ENCODE results near the gene ADCY1.

The ADCY1 gene

GRCh38 chr7:45593121-45593541 lies 19.0 kb downstream of the ADCY1 start:
- DNase-seq (ENCODE audit: low read depth), result no peak

GRCh38 chr7:45593877-45594276 lies 19.7 kb downstream of the ADCY1 start:
- no peak for DNase-seq (ENCODE audit: low read depth)

GRCh38 chr7:45594745-45595535 lies 20.8 kb downstream of the ADCY1 start:
- no peak for DNase-seq (ENCODE audit: low read depth)

- no peak for DNase-seq (ENCODE audit: low read depth)
Observed at GRCh38 chr7:45595809-45596664, 21.9 kb downstream of the ADCY1 start.

GRCh38 chr7:45596665-45597095 lies 22.5 kb downstream of the ADCY1 start:
- no peak for DNase-seq (ENCODE audit: low read depth)

GRCh38 chr7:45597286-45597984 lies 23.3 kb downstream of the ADCY1 start:
- no peak for DNase-seq (ENCODE audit: low read depth)

- DNase-seq (ENCODE audit: low read depth), result no peak
Observed at GRCh38 chr7:45598886-45599520, 24.8 kb downstream of the ADCY1 start.

GRCh38 chr7:45599851-45600706 lies 25.9 kb downstream of the ADCY1 start:
- DNase-seq (ENCODE audit: low read depth), result no peak

- DNase-seq (ENCODE audit: low read depth), result no peak
Observed at GRCh38 chr7:45601094-45601493, 26.9 kb downstream of the ADCY1 start.

- DNase-seq (ENCODE audit: low read depth), result no peak
Observed at GRCh38 chr7:45601816-45602540, 27.8 kb downstream of the ADCY1 start.

GRCh38 chr7:45606050-45606449 lies 31.9 kb downstream of the ADCY1 start:
- no peak for DNase-seq (ENCODE audit: low read depth)

- DNase-seq (ENCODE audit: low read depth), result no peak
Observed at GRCh38 chr7:45606931-45607330, 32.8 kb downstream of the ADCY1 start.

- DNase-seq (ENCODE audit: low read depth), result no peak
Observed at GRCh38 chr7:45609180-45609579, 35.0 kb downstream of the ADCY1 start.

GRCh38 chr7:45610019-45610418 lies 35.9 kb downstream of the ADCY1 start:
- no peak for DNase-seq (ENCODE audit: low read depth)

- no peak for DNase-seq (ENCODE audit: low read depth)
Observed at GRCh38 chr7:45610660-45611299, 36.6 kb downstream of the ADCY1 start.

GRCh38 chr7:45617166-45617565 lies 43.0 kb downstream of the ADCY1 start:
- DNase-seq (ENCODE audit: low read depth), result no peak

- no peak for DNase-seq (ENCODE audit: low read depth)
Observed at GRCh38 chr7:45622058-45622457, 47.9 kb downstream of the ADCY1 start.

- no peak for DNase-seq (ENCODE audit: low read depth)
Observed at GRCh38 chr7:45623157-45623556, 49.0 kb downstream of the ADCY1 start.

- no peak for DNase-seq (ENCODE audit: low read depth)
Observed at GRCh38 chr7:45623740-45624391, 49.7 kb downstream of the ADCY1 start.

Data from stimulated activated CD8-positive, alpha-beta memory T cell treated with anti-CD3 and anti-CD28 coated beads, Interleukin-7, amount 100 ng/mL, for 24 hours (primary cell).